ENCODE results near the gene BPIFB3.
"Not testable (repeated sequence)": the region's sequence is repeated elsewhere in the genome, so short reads cannot be mapped to it uniquely, and the experiment has no call there.

The BPIFB3 gene

GRCh38 chr20:33031531-33031930 is 22.2 kb upstream of the BPIFB3 start, which contains the start of gene BPIFB6:
BPIFB6 (plus strand) TSS chr20:33031648; CDS start chr20:33031648, 0 bp downstream.
- DNase-seq, result no peak

GRCh38 chr20:33032555-33032954 is 21.1 kb upstream of the BPIFB3 start:
- DNase-seq, result no peak

- DNase-seq, result no peak
These were observed 20.3 kb upstream of the BPIFB3 start for GRCh38 chr20:33033381-33033780.

GRCh38 chr20:33034115-33034514 is 19.6 kb upstream of the BPIFB3 start:
- no peak for DNase-seq

GRCh38 chr20:33034901-33035492 is 18.7 kb upstream of the BPIFB3 start:
- DNase-seq, result no peak

GRCh38 chr20:33037456-33037855 is 16.2 kb upstream of the BPIFB3 start:
- DNase-seq, result no peak

- no peak for DNase-seq
These were observed 15.5 kb upstream of the BPIFB3 start for GRCh38 chr20:33038243-33038642.

- no peak for DNase-seq
These were observed 11.3 kb upstream of the BPIFB3 start for GRCh38 chr20:33042430-33042829.

GRCh38 chr20:33042983-33043730 is 10.5 kb upstream of the BPIFB3 start:
- no peak for DNase-seq

GRCh38 chr20:33043731-33044181 is 9.9 kb upstream of the BPIFB3 start:
- no peak for DNase-seq

GRCh38 chr20:33045129-33045721 is 8.5 kb upstream of the BPIFB3 start:
- DNase-seq, result not testable (repeated sequence)

GRCh38 chr20:33046412-33046811 is 7.3 kb upstream of the BPIFB3 start:
- no peak for DNase-seq

- no peak for DNase-seq
These were observed 2.4 kb upstream of the BPIFB3 start for GRCh38 chr20:33051333-33051732.

- DNase-seq, result no peak
These were observed 678 bp downstream of the BPIFB3 start for GRCh38 chr20:33054381-33054780.

- no peak for DNase-seq
These were observed 1.1 kb downstream of the BPIFB3 start for GRCh38 chr20:33054791-33055190.

- no peak for DNase-seq
These were observed 5.4 kb downstream of the BPIFB3 start for GRCh38 chr20:33059136-33059535.

GRCh38 chr20:33059741-33060390 is 6.2 kb downstream of the BPIFB3 start:
- DNase-seq, result no peak

GRCh38 chr20:33061658-33062028 is 7.9 kb downstream of the BPIFB3 start:
- DNase-seq, result no peak

- no peak for DNase-seq
These were observed 8.6 kb downstream of the BPIFB3 start for GRCh38 chr20:33062105-33062824.

- no peak for DNase-seq
These were observed 9.1 kb downstream of the BPIFB3 start for GRCh38 chr20:33062825-33063149.

GRCh38 chr20:33063271-33063670 is 9.6 kb downstream of the BPIFB3 start:
- no peak for DNase-seq

GRCh38 chr20:33064572-33065287 is 11.0 kb downstream of the BPIFB3 start:
- DNase-seq, result no peak

Data from MV-4-11 (cell line).